ENCODE results near the gene LOXL1.

LOXL1 gene

GRCh38 chr15:73925848-73926218, 429 bp upstream of the LOXL1 start:
- FAIRE-seq = no peak
- TF ChIP-seq CTCF (IDR thresholded peaks at IDR 0.05; ENCODE audit: insufficient read depth, missing control alignments) = no peak

GRCh38 chr15:73927003-73927475, 777 bp downstream of the LOXL1 start:
- TF ChIP-seq CTCF (IDR thresholded peaks at IDR 0.05; ENCODE audit: insufficient read depth, missing control alignments) = no peak
- DNase-seq (ENCODE audit: insufficient read length, low spot score) = no peak
- FAIRE-seq = no peak

More at GRCh38 chr15:73925848-73926218, 429 bp upstream of the LOXL1 start:
- DNase-seq (ENCODE audit: insufficient read length, low spot score) = no peak

GRCh38 chr15:73927476-73928240, 1.4 kb downstream of the LOXL1 start:
- peak; percentile 82 for DNase-seq (ENCODE audit: insufficient read length, low spot score)
- FAIRE-seq = no peak

GRCh38 chr15:73928241-73928579, 1.9 kb downstream of the LOXL1 start:
- no peak for TF ChIP-seq CTCF (IDR thresholded peaks at IDR 0.05; ENCODE audit: insufficient read depth, missing control alignments)
- DNase-seq (ENCODE audit: insufficient read length, low spot score) (no peak), FAIRE-seq (no peak)

More at GRCh38 chr15:73927476-73928240, 1.4 kb downstream of the LOXL1 start:
- peak; percentile 18 for TF ChIP-seq CTCF (IDR thresholded peaks at IDR 0.05; ENCODE audit: insufficient read depth, missing control alignments)

GRCh38 chr15:73928971-73929627, 2.8 kb downstream of the LOXL1 start:
- DNase-seq (ENCODE audit: insufficient read length, low spot score) (no peak), FAIRE-seq (no peak)
- TF ChIP-seq CTCF (IDR thresholded peaks at IDR 0.05; ENCODE audit: insufficient read depth, missing control alignments) = no peak

GRCh38 chr15:73930371-73930770, 4.1 kb downstream of the LOXL1 start:
- TF ChIP-seq CTCF (IDR thresholded peaks at IDR 0.05; ENCODE audit: insufficient read depth, missing control alignments) = no peak
- FAIRE-seq (no peak), DNase-seq (ENCODE audit: insufficient read length, low spot score) (no peak)

- FAIRE-seq (no peak), DNase-seq (ENCODE audit: insufficient read length, low spot score) (no peak)
- TF ChIP-seq CTCF (IDR thresholded peaks at IDR 0.05; ENCODE audit: insufficient read depth, missing control alignments) = no peak
Measured at GRCh38 chr15:73930790-73931281, 4.6 kb downstream of the LOXL1 start.
